Stimulated activated CD4-positive, alpha-beta T cell treated with anti-CD3 and anti-CD28 coated beads, Interleukin-1b, Interleukin-23, amount 100 ng/mL, for 1 hour (primary cell): ENCODE measurements around the gene NNAT.

Source experiments
- DNase-seq, 2 donors: peaks; one replicate each; pipeline ENCODE4 v3.0.0-alpha.2; 2020; ENCODE audit warnings: low read depth in 2 of 2

Gene NNAT

GRCh38 chr20:37502654-37503053, 18.4 kb upstream of the NNAT start:
- DNase-seq: no peak

- no peak for DNase-seq
Observed at GRCh38 chr20:37503256-37503927, 17.7 kb upstream of the NNAT start.

- no peak for DNase-seq
Observed at GRCh38 chr20:37504404-37505096, 16.5 kb upstream of the NNAT start.

GRCh38 chr20:37505263-37506151, 15.5 kb upstream of the NNAT start:
- no peak for DNase-seq

- no peak for DNase-seq
Observed at GRCh38 chr20:37506152-37506725, 14.8 kb upstream of the NNAT start.

- no peak for DNase-seq
Observed at GRCh38 chr20:37510226-37510625, 10.8 kb upstream of the NNAT start.

DNA sequence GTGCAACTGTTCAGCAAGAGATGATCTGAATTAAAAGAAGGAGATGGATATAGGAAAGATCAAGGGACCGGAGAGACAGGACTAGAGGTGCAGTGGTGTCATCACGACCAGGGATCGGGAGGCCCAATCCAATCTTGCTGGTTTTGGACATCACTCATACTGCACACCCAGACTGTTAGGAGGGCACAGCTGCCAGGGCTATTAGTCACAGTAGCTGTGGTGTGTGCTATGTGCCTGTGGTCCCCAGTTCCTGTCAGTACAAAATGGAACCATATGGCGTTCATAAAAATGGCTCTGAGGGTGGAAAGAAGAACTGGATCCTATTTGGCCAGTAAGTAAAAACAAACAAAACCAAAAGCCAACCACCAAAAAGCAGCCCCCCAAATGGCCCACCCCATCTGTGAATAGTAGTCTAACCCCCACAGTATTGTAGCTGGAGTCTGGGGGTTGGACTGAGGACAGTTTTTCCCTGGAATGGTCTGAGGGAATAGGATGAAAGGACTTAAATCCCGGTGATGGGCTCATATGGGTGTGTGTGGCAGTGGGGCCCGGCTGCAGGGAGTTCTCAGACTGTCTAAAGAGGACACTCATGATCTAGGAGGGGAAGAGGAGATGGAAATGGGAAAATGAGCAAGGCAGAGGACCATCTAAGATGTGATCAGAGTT, 9.3 kb upstream of the NNAT start:
- no peak for DNase-seq

DNA sequence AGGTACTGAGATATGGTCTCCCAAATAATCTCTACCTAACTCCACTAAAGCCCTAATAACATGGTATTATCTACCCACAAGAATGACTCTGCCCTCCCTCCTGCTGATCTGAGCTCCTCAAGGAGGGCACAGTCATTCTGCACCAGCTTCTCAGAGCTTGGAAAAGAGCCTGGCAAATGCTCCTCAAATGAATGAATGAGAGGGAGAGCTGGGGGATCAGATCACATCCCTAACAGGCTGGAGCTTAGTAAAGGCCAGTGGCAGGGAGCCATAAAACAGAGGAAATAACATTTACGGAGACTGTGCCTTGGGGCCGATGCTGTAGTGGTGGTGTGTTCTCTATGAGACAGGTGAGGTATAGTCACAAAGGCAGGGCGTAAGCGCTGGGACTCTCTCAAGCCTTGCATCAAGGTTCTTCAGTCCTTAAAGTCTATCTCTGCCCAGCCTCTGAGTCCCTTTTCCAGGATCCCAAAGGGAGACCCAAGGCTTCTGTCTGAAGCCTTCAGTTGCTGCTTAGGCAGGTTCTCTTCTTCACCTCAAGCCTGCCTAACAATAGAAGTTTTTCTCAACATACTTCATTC, 7.2 kb upstream of the NNAT start:
- DNase-seq: no peak

- no peak for DNase-seq
Observed at GRCh38 chr20:37515876-37516275, 5.2 kb upstream of the NNAT start.

DNA sequence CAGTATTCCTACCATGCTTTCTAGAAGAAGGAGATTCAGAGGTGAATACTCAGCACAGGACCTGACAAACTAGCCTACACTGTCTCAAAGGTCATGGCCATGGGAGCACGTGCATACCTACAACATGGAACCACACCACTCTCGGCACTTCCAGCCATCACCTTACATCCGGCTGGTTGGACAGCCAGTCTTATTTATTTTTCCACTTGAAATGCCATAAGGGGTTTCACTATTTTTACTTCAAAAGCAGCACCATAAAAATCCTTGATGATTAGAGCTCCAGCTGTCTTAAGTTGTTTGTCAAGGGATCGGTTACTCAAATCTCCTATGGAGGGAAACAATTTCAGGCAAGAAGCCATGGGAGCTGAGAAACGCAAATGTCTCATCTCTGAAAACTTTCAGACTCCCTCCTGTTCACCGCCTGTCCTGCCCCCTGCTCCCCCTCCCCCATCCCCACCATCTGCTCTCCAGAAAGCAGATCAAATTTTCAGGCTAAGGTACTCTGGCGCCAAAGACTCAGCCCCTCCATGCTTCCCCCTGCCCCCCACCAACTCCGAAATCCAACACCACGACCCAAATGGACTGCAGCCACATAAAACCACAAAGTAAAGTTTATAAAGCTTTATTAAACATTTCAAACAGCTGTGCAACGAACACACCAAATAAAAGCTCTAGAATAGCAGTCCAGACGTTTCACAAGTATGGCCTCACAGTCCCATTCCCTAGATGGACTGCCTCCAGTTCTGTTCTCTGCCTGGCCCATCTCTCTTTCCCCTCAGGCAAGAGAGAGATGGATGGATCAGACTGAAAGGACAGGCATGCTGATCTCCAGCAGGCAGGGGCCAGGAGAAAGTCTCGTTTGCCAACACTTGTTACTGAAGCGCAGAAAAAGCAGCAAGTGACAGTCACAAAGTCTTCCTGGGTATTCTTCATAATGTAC, 4.0 kb upstream of the NNAT start:
- DNase-seq: no peak

DNA sequence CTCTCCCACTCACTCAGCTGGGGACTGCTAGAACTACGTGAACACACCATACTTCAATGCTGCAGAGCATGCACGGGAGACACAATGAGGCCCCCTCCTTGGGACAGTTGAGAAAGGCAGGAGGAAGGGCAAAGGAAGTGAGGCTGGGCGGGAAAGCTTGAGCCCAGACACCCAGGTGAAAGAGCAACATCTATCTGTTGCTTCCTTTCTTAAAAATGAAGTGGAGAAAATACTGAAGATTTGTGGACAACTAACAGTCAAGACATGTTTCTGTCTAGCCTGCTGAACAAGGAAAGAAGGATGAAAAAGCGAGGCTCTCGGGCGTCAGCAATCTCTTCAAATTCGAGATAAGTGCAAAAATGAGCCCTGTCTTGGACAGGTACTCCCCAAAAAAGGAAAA, 3.0 kb upstream of the NNAT start:
- DNase-seq: no peak

GRCh38 chr20:37518606-37519507, 2.2 kb upstream of the NNAT start:
- DNase-seq: no peak

GRCh38 chr20:37519508-37520418, 1.3 kb upstream of the NNAT start:
- no peak for DNase-seq

- DNase-seq: no peak
Observed at GRCh38 chr20:37520419-37520955, 563 bp upstream of the NNAT start.

- DNase-seq: no peak
Observed at GRCh38 chr20:37522260-37523011, 1.4 kb downstream of the NNAT start.

- no peak for DNase-seq
Observed at GRCh38 chr20:37523012-37523391, 2.0 kb downstream of the NNAT start.
